Loucy (cell line): ENCODE data around the gene CHEK2.

Source experiments
- CTCF ChIP-seq: fragments of 200-600 bp; sonication (generic); conservative IDR thresholded peaks from 2 replicates; pipeline ENCODE4 v1.5.1; 2014; ENCODE audit warnings: mild to moderate bottlenecking, antibody characterized with exemption, low read length
- EZH2phosphoT487 ChIP-seq: fragments of 200-600 bp; IDR thresholded peaks from 2 replicates; pipeline ENCODE4 v1.6.1; 2018; ENCODE audit warnings: antibody characterized with exemption, mild to moderate bottlenecking, moderate library complexity, borderline replicate concordance

- TF ChIP-seq CTCF (no peak), EZH2phosphoT487 (no peak)
These were observed 24.9 kb downstream of the CHEK2 start for GRCh38 chr22:28716686-28717085.
